ENCODE results near the gene PDSS2. TPM values are rescaled to one million over a fixed set of nuclear protein-coding genes. Genes with fewer than 3 reads are reported as not detected.

PDSS2 gene
- total RNA-seq, 1 experiment from 2014 or later: 17.7 TPM

- intact Hi-C loops (cut with micrococcal nuclease; ENCODE audit: unreplicated experiment) (no loop called here), in situ Hi-C loops (cut with HindIII; ENCODE audit: low pct_unique_long_range_greater_than_20kb, low sequenced_read_pairs) (no loop called here)
- H3K27me3 ChIP-seq (ENCODE audit: control insufficient read depth, insufficient read depth, low read length): no peaks in the 10 kb centered on the region
- H3K27ac ChIP-seq (ENCODE audit: low read length): no peak overlapping the region
- DNase-seq (ENCODE audit: low read depth, low spot score) (no peak), ATAC-seq (no peak)
- no peaks in the 10 kb centered on the region for H3K9me3 ChIP-seq (ENCODE audit: control insufficient read depth, insufficient read depth, low read depth, low read length)
- BruUV-seq (replicated peaks): no TSS peak
- CTCF ChIA-PET: no interaction called here
- POLR2A ChIA-PET: no interaction called here
- no peak overlapping the region for H3K4me3 ChIP-seq (ENCODE audit: low read depth in 2 of 2, low read length in 2 of 2)
- no peaks in the 10 kb centered on the region for H3K4me1 ChIP-seq (ENCODE audit: control insufficient read depth, insufficient read depth, low read length)
- no peaks in the 10 kb centered on the region for H3K36me3 ChIP-seq (ENCODE audit: control insufficient read depth, insufficient read depth, low read length)
- TF ChIP-seq TCF7L2 (IDR thresholded peaks at IDR 0.05; ENCODE audit: low read depth, low read length) (no peak), CTCF (IDR thresholded peaks at IDR 0.05) (no peak), SIN3A (IDR thresholded peaks at IDR 0.05; ENCODE audit: borderline replicate concordance, insufficient read depth, low read depth, low read length) (no peak), POLR2AphosphoS5 (IDR thresholded peaks at IDR 0.05; ENCODE audit: low read depth, low read length) (no peak)
- TF ChIP-seq, protein P1, sequence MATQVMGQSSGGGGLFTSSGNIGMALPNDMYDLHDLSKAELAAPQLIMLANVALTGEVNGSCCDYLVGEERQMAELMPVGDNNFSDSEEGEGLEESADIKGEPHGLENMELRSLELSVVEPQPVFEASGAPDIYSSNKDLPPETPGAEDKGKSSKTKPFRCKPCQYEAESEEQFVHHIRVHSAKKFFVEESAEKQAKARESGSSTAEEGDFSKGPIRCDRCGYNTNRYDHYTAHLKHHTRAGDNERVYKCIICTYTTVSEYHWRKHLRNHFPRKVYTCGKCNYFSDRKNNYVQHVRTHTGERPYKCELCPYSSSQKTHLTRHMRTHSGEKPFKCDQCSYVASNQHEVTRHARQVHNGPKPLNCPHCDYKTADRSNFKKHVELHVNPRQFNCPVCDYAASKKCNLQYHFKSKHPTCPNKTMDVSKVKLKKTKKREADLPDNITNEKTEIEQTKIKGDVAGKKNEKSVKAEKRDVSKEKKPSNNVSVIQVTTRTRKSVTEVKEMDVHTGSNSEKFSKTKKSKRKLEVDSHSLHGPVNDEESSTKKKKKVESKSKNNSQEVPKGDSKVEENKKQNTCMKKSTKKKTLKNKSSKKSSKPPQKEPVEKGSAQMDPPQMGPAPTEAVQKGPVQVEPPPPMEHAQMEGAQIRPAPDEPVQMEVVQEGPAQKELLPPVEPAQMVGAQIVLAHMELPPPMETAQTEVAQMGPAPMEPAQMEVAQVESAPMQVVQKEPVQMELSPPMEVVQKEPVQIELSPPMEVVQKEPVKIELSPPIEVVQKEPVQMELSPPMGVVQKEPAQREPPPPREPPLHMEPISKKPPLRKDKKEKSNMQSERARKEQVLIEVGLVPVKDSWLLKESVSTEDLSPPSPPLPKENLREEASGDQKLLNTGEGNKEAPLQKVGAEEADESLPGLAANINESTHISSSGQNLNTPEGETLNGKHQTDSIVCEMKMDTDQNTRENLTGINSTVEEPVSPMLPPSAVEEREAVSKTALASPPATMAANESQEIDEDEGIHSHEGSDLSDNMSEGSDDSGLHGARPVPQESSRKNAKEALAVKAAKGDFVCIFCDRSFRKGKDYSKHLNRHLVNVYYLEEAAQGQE (IDR thresholded peaks at IDR 0.05; ENCODE audit: insufficient read depth in 1 of 2, low read depth in 2 of 2, low read length in 1 of 2): no peak
These were observed 249.7 kb downstream of the PDSS2 start for GRCh38 chr6:107209406-107210305.

DNA sequence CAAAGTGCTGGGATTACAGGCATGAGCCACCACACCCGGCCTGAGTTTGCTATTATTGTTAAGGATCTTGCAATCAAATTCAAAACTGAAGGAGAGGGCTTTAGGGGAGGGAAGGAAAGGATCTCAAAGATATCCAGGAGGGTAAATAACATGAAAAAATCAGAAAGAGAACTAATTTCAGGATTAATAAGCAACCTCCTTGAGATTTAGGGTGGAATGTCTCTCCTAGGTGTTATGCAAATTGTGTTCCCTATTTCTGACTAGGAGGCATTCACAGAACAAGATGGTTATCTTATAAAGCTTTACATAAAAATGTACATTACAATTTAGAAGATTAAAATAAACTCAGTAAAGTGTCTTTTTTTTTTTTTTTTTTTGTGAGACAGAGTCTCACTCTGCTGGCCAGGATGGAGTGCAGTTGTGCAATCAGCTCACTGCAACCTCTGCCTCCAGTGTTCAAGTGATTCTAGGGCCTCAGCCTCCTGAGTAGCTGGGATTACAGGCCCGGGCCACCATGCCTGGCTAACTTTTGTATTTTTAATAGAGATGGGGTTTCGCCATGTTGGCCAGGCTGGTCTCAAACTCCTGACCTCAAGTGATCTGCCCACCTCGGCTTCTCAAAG is 252.0 kb downstream of the PDSS2 start:
- DNase-seq (ENCODE audit: low read depth, low spot score): no peak
- no TSS peak for BruUV-seq (replicated peaks)
- ChIA-PET POLR2A (no interaction called here), CTCF (no interaction called here)
- in situ Hi-C loops (cut with HindIII; ENCODE audit: low pct_unique_long_range_greater_than_20kb, low sequenced_read_pairs): no loop called here
- Histone ChIP-seq H3K4me1 (ENCODE audit: control insufficient read depth, insufficient read depth, low read length) (no peaks in the 10 kb centered on the region), H3K36me3 (ENCODE audit: control insufficient read depth, insufficient read depth, low read length) (no peaks in the 10 kb centered on the region), H3K4me3 (ENCODE audit: low read depth in 2 of 2, low read length in 2 of 2) (no peak overlapping the region), H3K27ac (ENCODE audit: low read length) (no peak overlapping the region), H3K27me3 (ENCODE audit: control insufficient read depth, insufficient read depth, low read length) (no peaks in the 10 kb centered on the region), H3K9me3 (ENCODE audit: control insufficient read depth, insufficient read depth, low read depth, low read length) (no peaks in the 10 kb centered on the region)
- TF ChIP-seq POLR2AphosphoS5 (IDR thresholded peaks at IDR 0.05; ENCODE audit: low read depth, low read length): no peak
- no peak for TF ChIP-seq CTCF (IDR thresholded peaks at IDR 0.05)
- TF ChIP-seq TCF7L2 (IDR thresholded peaks at IDR 0.05; ENCODE audit: low read depth, low read length): no peak
- no peak for ATAC-seq
- intact Hi-C loops (cut with micrococcal nuclease; ENCODE audit: unreplicated experiment): no loop called here

All from Panc1 (cell line).